Thymus (tissue), 11 donors: ENCODE results near the gene CA4. TPM values are rescaled to one million over a fixed set of nuclear protein-coding genes. Genes with fewer than 3 reads are reported as not detected.
A peak's percentile ranks its signal among the peaks of the same experiment; 100 is the strongest.

ENCODE experiments used
- DNase-seq, 9 donors: peaks; one replicate each; pipeline ENCODE4 v3.0.0-alpha.2; 2013; ENCODE audit warnings: low spot score in 9 of 9, low read depth in 6 of 9, missing footprints in 1 of 9
- H3K27ac ChIP-seq, 2 donors: one replicate each; pipeline ENCODE4 v1.5.1; 2013; ENCODE audit warnings: control low read depth in 1 of 2, low read depth in 1 of 2, low read length in 1 of 2, mild to moderate bottlenecking in 1 of 2, moderate library complexity in 1 of 2
- H3K27me3 ChIP-seq, 2 donors: one replicate each; pipeline ENCODE4 v1.5.1; 2013; ENCODE audit warnings: low read length in 1 of 2; ENCODE audit not compliant: control insufficient read depth in 2 of 2, insufficient read depth in 1 of 2
- H3K36me3 ChIP-seq, 2 donors: one replicate each; pipeline ENCODE4 v1.5.1; 2013; ENCODE audit warnings: low read length in 1 of 2, mild to moderate bottlenecking in 1 of 2, moderate library complexity in 1 of 2; ENCODE audit not compliant: control insufficient read depth in 2 of 2, insufficient read depth in 2 of 2
- H3K4me1 ChIP-seq, 2 donors: one replicate each; pipeline ENCODE4 v1.5.1; 2013; ENCODE audit warnings: low read length in 2 of 2; ENCODE audit not compliant: control insufficient read depth in 2 of 2, insufficient read depth in 2 of 2
- H3K4me3 ChIP-seq, 2 donors: one replicate each; pipeline ENCODE4 v1.5.1; 2013; ENCODE audit warnings: low read length in 2 of 2, control low read depth in 1 of 2, mild to moderate bottlenecking in 1 of 2
- H3K9me3 ChIP-seq, 2 donors: one replicate each; pipeline ENCODE4 v1.5.1; 2013; ENCODE audit warnings: low read length in 1 of 2, mild to moderate bottlenecking in 1 of 2; ENCODE audit not compliant: control insufficient read depth in 2 of 2, insufficient read depth in 1 of 2
- WGBS: extraction: QIAGEN DNeasy Blood & Tissue Kit; methylation state at CpG from one replicate; pipeline ENCODE4 v1.1.7; 2013; 5-methylcytosine and 5-hydroxymethylcytosine counted together
- polyA plus RNA-seq: library from polyadenylated mRNA; stranded (reverse); fragments of 200-250 nt; gene quantifications from one replicate; pipeline ENCODE4 v1.2.3, GENCODE V29; 2013
- total RNA-seq: library from RNA; stranded (reverse); fragments of 120-200 nt; gene quantifications from one replicate; pipeline ENCODE4 v1.2.4, GENCODE V29; 2013
- donor health status: healthy.

CA4 gene
- total and polyA plus RNA-seq, 2 donors: 0.94 to 6.9 TPM

DNA sequence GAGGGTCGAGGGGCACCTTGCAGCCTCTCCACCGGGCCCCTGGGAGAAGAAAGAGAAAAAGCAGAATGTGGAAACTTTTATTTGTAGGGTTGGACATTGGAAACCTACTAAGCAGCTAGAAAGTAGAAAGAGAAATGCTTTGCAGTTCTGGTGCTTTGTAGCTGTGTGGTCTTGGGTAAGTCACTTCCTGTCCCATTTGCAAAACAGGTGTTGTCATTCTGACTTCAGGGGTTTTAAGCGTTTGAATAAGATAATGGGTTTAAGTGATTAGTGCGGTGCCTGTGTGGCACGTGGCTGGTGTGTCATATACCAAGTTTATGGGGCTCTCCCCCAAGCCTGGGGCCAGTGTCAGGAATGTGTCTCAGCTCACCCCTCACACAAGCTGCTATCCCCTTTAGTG, 1.6 kb downstream of the CA4 start:
- peaks cover 2 to 4% of the 10 kb centered on the region in 2 donors for H3K4me1 ChIP-seq
- peak in 2 of 9 donors; percentile 21 to 36 for DNase-seq
- H3K27me3 ChIP-seq: peaks cover 40 to 88% of the 10 kb centered on the region in 2 donors
- H3K9me3 ChIP-seq: peaks cover 1 to 4% of the 10 kb centered on the region in 2 donors
- WGBS: 37% methylated on average over 5 of the region's 5 CpGs
- no peak overlapping the region for H3K27ac ChIP-seq
- H3K36me3 ChIP-seq: no peaks in the 10 kb centered on the region
- no peak overlapping the region for H3K4me3 ChIP-seq

DNA sequence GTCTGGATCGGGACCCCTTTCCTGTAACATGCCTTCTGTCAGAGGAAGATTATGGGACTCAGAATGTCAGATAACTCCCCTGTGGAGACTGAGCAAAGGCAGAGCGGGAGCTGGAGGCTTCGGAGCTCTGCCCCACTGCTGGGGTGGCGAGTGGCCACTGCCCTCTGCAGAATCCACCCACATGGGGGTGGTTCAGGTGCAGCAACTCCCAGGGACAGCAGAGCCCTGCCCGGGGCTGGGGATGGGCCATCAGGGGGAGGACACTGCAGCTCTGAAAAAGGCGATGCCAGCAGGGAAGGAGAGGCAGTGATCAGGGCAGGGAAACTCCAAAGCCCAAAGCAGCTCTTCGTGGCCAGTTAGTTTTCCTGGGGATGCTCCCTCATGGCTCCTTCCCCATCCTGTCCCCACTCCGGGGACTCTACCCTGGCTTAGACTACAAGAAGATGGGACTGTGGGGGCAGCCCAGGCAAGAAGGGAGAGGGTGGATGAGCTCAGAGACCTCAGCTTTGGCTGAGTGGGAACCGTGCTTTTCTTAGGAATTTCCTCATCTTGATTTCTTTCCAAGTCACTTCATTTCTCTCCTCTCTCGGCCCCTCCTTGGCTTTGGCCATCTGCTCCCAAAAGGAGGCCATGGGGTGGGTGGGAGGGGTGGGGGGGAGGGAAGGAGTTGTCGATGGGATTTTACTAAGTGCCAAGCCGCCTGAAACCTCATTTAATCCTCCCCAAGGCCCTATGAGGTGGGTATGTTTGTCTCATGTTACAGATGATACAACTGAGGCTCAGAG, 4.0 kb downstream of the CA4 start:
- Histone ChIP-seq H3K4me3 (no peak overlapping the region), H3K9me3 (peaks cover 1 to 4% of the 10 kb centered on the region in 2 donors), H3K27ac (no peak overlapping the region), H3K27me3 (peaks cover 30 to 75% of the 10 kb centered on the region in 2 donors), H3K4me1 (peaks cover 2 to 4% of the 10 kb centered on the region in 2 donors), H3K36me3 (no peaks in the 10 kb centered on the region)
- WGBS: 87% methylated on average over 12 of the region's 12 CpGs
- DNase-seq: no peak

DNA sequence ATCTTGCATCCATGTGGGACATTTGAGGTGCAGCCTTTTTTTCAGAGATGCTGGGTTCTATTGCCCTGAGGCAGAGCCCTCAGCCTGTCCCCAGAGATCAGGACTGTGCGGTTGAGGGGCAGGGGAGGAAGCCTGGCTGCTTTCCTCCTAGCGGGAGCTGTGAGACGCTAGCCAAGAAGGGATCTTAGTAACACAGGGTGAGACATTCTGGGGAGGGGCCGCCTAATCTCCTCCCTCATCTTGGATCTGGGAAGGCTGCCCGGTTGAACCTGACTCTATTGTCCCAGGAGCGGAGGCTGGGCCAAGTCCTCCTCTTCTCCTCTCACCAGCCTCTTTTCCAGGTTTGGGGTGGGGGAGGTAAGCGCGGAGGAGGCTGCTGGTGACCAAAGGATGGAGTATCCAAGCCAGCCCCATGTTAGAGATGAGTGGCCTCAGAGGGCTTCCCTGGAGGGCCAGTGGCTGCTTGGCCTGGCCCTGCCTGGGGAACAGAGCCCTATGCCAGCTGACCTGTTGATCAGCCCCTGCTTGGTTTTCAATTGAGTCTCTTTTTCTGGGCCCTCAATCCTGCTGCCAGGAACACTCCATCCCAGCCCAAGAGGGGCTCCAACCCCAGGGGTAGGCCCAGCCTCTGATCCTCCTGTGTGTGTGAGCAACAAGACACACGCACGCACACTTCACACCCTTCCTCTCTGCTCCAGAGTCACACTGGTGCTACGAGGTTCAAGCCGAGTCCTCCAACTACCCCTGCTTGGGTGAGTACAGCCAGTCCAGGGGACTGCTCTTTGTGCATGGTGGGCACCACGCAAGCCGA, 5.0 kb downstream of the CA4 start:
- Histone ChIP-seq H3K4me1 (peaks cover 2 to 4% of the 10 kb centered on the region in 2 donors), H3K4me3 (no peak overlapping the region), H3K27ac (no peak overlapping the region), H3K36me3 (no peaks in the 10 kb centered on the region), H3K27me3 (peaks cover 23 to 70% of the 10 kb centered on the region in 2 donors), H3K9me3 (peaks cover 1 to 4% of the 10 kb centered on the region in 2 donors)
- DNase-seq: no peak
- WGBS: 92% methylated on average over 14 of the region's 14 CpGs

DNA sequence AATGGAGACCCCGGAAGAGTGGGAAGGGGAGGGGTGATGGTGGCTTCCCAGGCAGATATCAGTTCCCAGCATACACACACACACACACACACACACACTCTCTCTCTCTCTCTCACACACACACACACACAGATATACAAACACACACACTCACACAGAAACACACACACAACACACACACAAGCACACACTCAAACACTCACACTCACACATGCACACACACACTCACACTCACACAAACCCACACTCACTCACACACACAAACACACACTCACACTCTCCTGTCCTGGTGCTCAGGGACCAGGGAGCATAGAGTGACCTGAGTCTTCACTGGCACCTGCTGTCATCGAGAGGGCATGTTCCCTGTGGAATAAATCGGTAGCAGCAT, 5.6 kb downstream of the CA4 start:
- peaks cover 1 to 4% of the 10 kb centered on the region in 2 donors for H3K9me3 ChIP-seq
- peaks cover 2 to 4% of the 10 kb centered on the region in 2 donors for H3K4me1 ChIP-seq
- 93% methylated on average over 3 of the region's 3 CpGs for WGBS
- peaks cover 17 to 67% of the 10 kb centered on the region in 2 donors for H3K27me3 ChIP-seq
- DNase-seq: no peak
- no peak overlapping the region for H3K4me3 ChIP-seq
- no peaks in the 10 kb centered on the region for H3K36me3 ChIP-seq
- H3K27ac ChIP-seq: no peak overlapping the region

DNA sequence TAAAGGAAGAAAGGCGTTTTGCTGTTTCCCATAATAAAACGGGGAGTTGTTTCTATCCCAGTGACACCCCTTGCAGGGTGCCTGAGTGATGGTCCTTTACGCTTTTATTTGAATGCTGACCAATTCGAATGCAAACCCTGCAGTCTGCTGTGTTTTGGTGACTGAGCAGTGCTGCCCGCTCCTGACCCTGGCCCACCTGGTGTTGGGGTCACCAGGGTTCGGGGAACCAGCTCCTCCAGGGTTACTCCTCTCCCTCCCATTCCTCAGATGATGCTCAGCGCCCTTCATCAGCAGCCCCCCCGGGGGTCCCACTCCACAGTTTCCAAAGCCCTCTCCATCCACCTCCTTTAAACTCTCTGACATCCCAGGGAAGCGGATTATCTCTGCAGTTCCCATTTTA, 6.0 kb downstream of the CA4 start:
- WGBS: 88% methylated on average over 9 of the region's 9 CpGs
- Histone ChIP-seq H3K4me3 (no peak overlapping the region), H3K27ac (no peak overlapping the region), H3K9me3 (peaks cover 1 to 4% of the 10 kb centered on the region in 2 donors), H3K4me1 (peaks cover 2 to 4% of the 10 kb centered on the region in 2 donors), H3K27me3 (peaks cover 14 to 64% of the 10 kb centered on the region in 2 donors), H3K36me3 (no peaks in the 10 kb centered on the region)
- no peak for DNase-seq

DNA sequence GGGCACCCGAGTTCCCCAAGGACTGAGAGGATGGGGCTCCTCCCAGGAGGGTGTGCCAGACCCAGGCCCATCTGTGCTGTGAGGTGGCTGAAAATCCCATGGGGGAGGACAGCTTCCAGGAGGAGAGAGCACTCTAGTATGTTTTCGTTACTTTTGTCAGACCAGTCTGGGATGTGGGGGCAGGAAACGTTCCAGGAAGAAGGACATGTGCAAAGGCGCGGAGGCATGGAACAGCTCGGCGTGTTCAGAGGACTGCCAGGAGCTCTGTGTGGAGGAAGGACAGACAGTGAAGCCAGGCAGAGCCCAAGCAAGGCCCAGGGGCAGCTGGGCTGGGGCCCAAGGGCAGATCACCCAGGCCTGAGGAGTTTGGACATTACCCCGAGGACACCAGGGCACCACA, 7.0 kb downstream of the CA4 start:
- Histone ChIP-seq H3K9me3 (peaks cover 0 to 4% of the 10 kb centered on the region in 2 donors), H3K27ac (no peak overlapping the region), H3K4me1 (no peaks in the 10 kb centered on the region), H3K4me3 (no peak overlapping the region), H3K36me3 (no peaks in the 10 kb centered on the region), H3K27me3 (peaks cover 6 to 62% of the 10 kb centered on the region in 2 donors)
- DNase-seq: no peak
- WGBS: 97% methylated on average over 8 of the region's 8 CpGs

DNA sequence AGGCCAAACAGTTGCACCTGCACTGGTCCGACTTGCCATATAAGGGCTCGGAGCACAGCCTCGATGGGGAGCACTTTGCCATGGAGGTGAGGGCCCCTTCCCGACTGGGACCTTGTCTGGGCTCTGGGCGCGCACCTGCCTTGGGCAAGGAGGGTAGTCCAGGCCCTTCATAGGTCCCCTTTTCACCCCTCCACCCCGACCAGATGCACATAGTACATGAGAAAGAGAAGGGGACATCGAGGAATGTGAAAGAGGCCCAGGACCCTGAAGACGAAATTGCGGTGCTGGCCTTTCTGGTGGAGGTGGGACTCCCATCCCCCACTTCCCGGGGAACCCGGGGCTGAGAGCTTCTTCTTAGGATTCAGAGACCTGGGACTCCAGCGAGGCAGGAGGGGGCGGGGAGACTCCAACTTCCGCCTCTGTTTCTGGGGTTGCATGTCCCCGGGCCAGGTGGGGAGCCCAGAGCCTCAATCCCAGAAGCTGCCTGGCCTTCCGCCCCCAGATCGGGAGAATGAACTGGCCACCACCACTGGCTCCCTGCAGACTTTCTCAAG, 7.8 kb downstream of the CA4 start:
- Histone ChIP-seq H3K4me1 (no peaks in the 10 kb centered on the region), H3K4me3 (no peak overlapping the region), H3K27ac (no peak overlapping the region), H3K27me3 (peaks cover 3 to 61% of the 10 kb centered on the region in 2 donors), H3K36me3 (no peaks in the 10 kb centered on the region), H3K9me3 (no peaks in the 10 kb centered on the region)
- DNase-seq: no peak
- WGBS: 92% methylated on average over 18 of the region's 18 CpGs

DNA sequence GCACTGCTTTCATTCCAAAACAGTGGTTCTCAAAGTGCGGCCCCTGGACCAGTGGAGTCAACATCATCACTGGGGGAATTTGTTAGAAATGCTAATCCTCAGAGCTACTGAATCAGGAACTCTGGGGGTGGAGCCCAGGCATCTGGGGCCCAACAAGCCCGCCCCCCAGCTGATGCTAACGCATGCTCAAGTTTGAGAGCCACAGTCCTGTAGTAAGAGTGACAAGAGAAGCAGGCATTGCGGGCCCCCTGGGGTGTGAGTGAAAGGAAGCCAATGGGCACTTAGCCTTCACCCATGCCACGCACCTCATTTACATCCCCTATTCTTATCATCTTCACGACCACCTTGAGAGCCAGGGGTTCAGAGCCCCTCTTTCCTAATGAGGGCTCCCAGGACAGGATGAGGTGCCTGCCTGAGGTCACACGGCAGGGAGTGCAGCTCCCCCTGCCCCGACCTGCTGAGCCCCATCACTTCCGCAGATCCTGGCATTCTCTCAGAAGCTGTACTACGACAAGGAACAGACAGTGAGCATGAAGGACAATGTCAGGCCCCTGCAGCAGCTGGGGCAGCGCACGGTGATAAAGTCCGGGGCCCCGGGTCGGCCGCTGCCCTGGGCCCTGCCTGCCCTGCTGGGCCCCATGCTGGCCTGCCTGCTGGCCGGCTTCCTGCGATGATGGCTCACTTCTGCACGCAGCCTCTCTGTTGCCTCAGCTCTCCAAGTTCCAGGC, 9.1 kb downstream of the CA4 start:
- Histone ChIP-seq H3K27ac (no peak overlapping the region), H3K27me3 (peaks cover 0 to 56% of the 10 kb centered on the region in 2 donors), H3K9me3 (no peaks in the 10 kb centered on the region), H3K4me1 (no peaks in the 10 kb centered on the region), H3K36me3 (no peaks in the 10 kb centered on the region), H3K4me3 (no peak overlapping the region)
- WGBS: 87% methylated on average over 19 of the region's 19 CpGs
- DNase-seq: no peak
